ENCODE results near the gene HOXB9. TPM values are rescaled to one million over a fixed set of nuclear protein-coding genes. Genes with fewer than 3 reads are reported as not detected.

The HOXB9 gene
- total and polyA plus RNA-seq, 10 of the 15 experiments (the other 5 are each of a cell fraction or from before 2014, with no cell fraction given) = 0.01 to 0.49 (median 0.09) TPM; not detected in 5

- TF ChIP-seq ELK1 (IDR thresholded peaks at IDR 0.05; ENCODE audit: low read depth, low read length) (no peak), MXI1 (IDR thresholded peaks at IDR 0.05; ENCODE audit: low read depth, low read length) (no peak)
These were observed 11.4 kb upstream of the HOXB9 start (continued) for GRCh38 chr17:48637323-48638260.

GRCh38 chr17:48636177-48637018, 10.2 kb upstream of the HOXB9 start:
- peaks cover 17% of the 10 kb centered on the region for H3K4me1 ChIP-seq (ENCODE audit: control insufficient read depth, insufficient read depth, low read length)
- H3K4me3 ChIP-seq = no peak overlapping the region
- FAIRE-seq = no peak
- no peak overlapping the region for H2AFZ ChIP-seq (ENCODE audit: control insufficient read depth, low read depth, low read length)
- ChIA-PET RAD21 (ENCODE audit: unreplicated experiment) (interaction anchor here (0.6 to 1.9 kb wide), 12 partner anchors 10 to 544 kb away, joined by 3 to 6 read pairs (median 4); partner anchors contain the start of gene HOXB9), CTCF (interaction anchor here (0.5 to 2.5 kb wide), 42 partner anchors 8 to 680 kb away, joined by 3 to 16 read pairs (median 4); partner anchors contain the start of gene HOXB9), SMC1A (ENCODE audit: uncharacterized antibody, unreplicated experiment) (interaction anchor here (0.7 to 1.4 kb wide), 4 partner anchors 11 to 243 kb away, joined by 3 to 6 read pairs (median 3); no protein-coding TSS in a partner anchor), POLR2A (interaction anchor here (0.6 kb wide), 2 partner anchors 228 to 304 kb away, joined by 3 to 5 read pairs; no protein-coding TSS in a partner anchor)
- no peak for DNase-seq (ENCODE audit: low read depth, low spot score)
- H3K9me3 ChIP-seq (replicated peaks; ENCODE audit: control insufficient read depth, insufficient read depth, low read length) = no peaks in the 10 kb centered on the region
- no peak overlapping the region; the same call in 1 of the 2 replicates for H3K4me2 ChIP-seq (ENCODE audit: control insufficient read depth, insufficient read depth)
- intact Hi-C loops (cut with micrococcal nuclease; ENCODE audit: unreplicated experiment) (no loop called here), in situ Hi-C loops (cut with MboI) (no loop called here)
- WGBS (ENCODE audit: insufficient coverage, insufficient replicate concordance, low lambda C conversion rate, missing lambda C conversion rate) = 7% methylated on average over 37 of the region's 39 CpGs
- H4K20me1 ChIP-seq (ENCODE audit: control insufficient read depth, insufficient read depth) = no peaks in the 10 kb centered on the region
- no peak overlapping the region for H3K9ac ChIP-seq (ENCODE audit: control insufficient read depth, insufficient read depth, low read length)
- H3K79me2 ChIP-seq (ENCODE audit: control insufficient read depth, insufficient read depth, low read length) = no peaks in the 10 kb centered on the region
- H3K27ac ChIP-seq (ENCODE audit: control insufficient read depth, insufficient read depth) = no peak overlapping the region
- ATAC-seq = peak; percentile 93
- H3K27me3 ChIP-seq (replicated peaks in 1 of 2; ENCODE audit: control insufficient read depth in 2 of 2, insufficient read depth in 2 of 2, low read length in 1 of 2) = peaks cover 3 to 18% of the 10 kb centered on the region in 2 experiments
- no TSS peak for BruUV-seq (replicated peaks)
- peak; percentile 58 for TF ChIP-seq ZNF384 (IDR thresholded peaks at IDR 0.05; ENCODE audit: borderline replicate concordance, low read depth, low read length)
- peak; percentile 66 to 84 (median 74) for TF ChIP-seq CTCF (IDR thresholded peaks at IDR 0.05 in 2 of 3, conservative IDR thresholded peaks at IDR 0.05 in 1 of 3; ENCODE audit: control insufficient read depth in 2 of 3, extremely low read depth in 1 of 3, insufficient read depth in 1 of 3, low read depth in 3 of 3, low read length in 3 of 3)
- no peak for TF ChIP-seq EP300 (IDR thresholded peaks at IDR 0.05; ENCODE audit: borderline replicate concordance in 1 of 2, control insufficient read depth in 1 of 2, low read depth in 2 of 2, low read length in 2 of 2)
- H3K36me3 ChIP-seq (ENCODE audit: control insufficient read depth in 2 of 2, insufficient read depth in 2 of 2, low read length in 1 of 2) = no peaks in the 10 kb centered on the region
